ENCODE results near the gene TMEM271.
"Not testable (repeated sequence)": the region's sequence is repeated elsewhere in the genome, so short reads cannot be mapped to it uniquely, and the experiment has no call there.

TMEM271 gene

GRCh38 chr4:578451-579443 is 2.7 kb upstream of the TMEM271 start:
- DNase-seq, result no peak

- DNase-seq, result no peak
Measured at GRCh38 chr4:577499-578450, 1.7 kb upstream of the TMEM271 start.

GRCh38 chr4:576991-577498 is 950 bp upstream of the TMEM271 start:
- no peak for DNase-seq

- peak; percentile 14 for DNase-seq
Measured at GRCh38 chr4:575281-576141, 584 bp downstream of the TMEM271 start.

- no peak for DNase-seq
Measured at GRCh38 chr4:574346-575161, 1.5 kb downstream of the TMEM271 start.

- DNase-seq, result no peak
Measured at GRCh38 chr4:573122-573892, 2.8 kb downstream of the TMEM271 start.

- DNase-seq, result no peak
Measured at GRCh38 chr4:572594-572993, 3.5 kb downstream of the TMEM271 start.

GRCh38 chr4:571838-572572 is 4.1 kb downstream of the TMEM271 start:
- no peak for DNase-seq

GRCh38 chr4:570754-571153 is 5.3 kb downstream of the TMEM271 start:
- DNase-seq, result no peak

- DNase-seq, result no peak
Measured at GRCh38 chr4:569958-570667, 6.0 kb downstream of the TMEM271 start.

- DNase-seq, result no peak
Measured at GRCh38 chr4:568962-569361, 7.1 kb downstream of the TMEM271 start.

- no peak for DNase-seq
Measured at GRCh38 chr4:568351-568652, 7.8 kb downstream of the TMEM271 start.

GRCh38 chr4:567457-568350 is 8.4 kb downstream of the TMEM271 start:
- no peak for DNase-seq

- no peak for DNase-seq
Measured at GRCh38 chr4:566508-567295, 9.4 kb downstream of the TMEM271 start.

- no peak for DNase-seq
Measured at GRCh38 chr4:566035-566434, 10.1 kb downstream of the TMEM271 start.

GRCh38 chr4:565614-566013 is 10.5 kb downstream of the TMEM271 start:
- DNase-seq, result not testable (repeated sequence)

GRCh38 chr4:562458-562857 is 13.6 kb downstream of the TMEM271 start:
- not testable (repeated sequence) for DNase-seq
